Retina (tissue), 1 donor: Measurements from ENCODE around the gene SLC34A2.

Source experiments
- DNase-seq: peaks from one replicate; pipeline ENCODE4 v3.0.0-alpha.2; 2016

The SLC34A2 gene

GRCh38 chr4:25663781-25664180 lies 8.1 kb downstream of the SLC34A2 start:
- DNase-seq, result peak; percentile 59

- DNase-seq, result no peak
Measured at GRCh38 chr4:25666031-25666630, 10.5 kb downstream of the SLC34A2 start.

GRCh38 chr4:25667931-25668557 lies 12.4 kb downstream of the SLC34A2 start:
- no peak for DNase-seq

- DNase-seq, result no peak
Measured at GRCh38 chr4:25670991-25671390, 15.3 kb downstream of the SLC34A2 start.

- no peak for DNase-seq
Measured at GRCh38 chr4:25672756-25673155, 17.1 kb downstream of the SLC34A2 start.

GRCh38 chr4:25674386-25674785 lies 18.7 kb downstream of the SLC34A2 start:
- DNase-seq, result no peak

- DNase-seq, result no peak
Measured at GRCh38 chr4:25676221-25676620, 20.6 kb downstream of the SLC34A2 start.

- no peak for DNase-seq
Measured at GRCh38 chr4:25677157-25677556, 21.5 kb downstream of the SLC34A2 start.

GRCh38 chr4:25677943-25678342 lies 22.3 kb downstream of the SLC34A2 start:
- DNase-seq, result no peak

- no peak for DNase-seq
Measured at GRCh38 chr4:25687773-25688172, 32.1 kb downstream of the SLC34A2 start.

GRCh38 chr4:25694466-25694865 lies 38.8 kb downstream of the SLC34A2 start:
- DNase-seq, result no peak

- no peak for DNase-seq
Measured at GRCh38 chr4:25696409-25696808, 40.8 kb downstream of the SLC34A2 start.

- no peak for DNase-seq
Measured at GRCh38 chr4:25697516-25697915, 41.9 kb downstream of the SLC34A2 start.

GRCh38 chr4:25700661-25701060 lies 45.0 kb downstream of the SLC34A2 start:
- no peak for DNase-seq

- DNase-seq, result no peak
Measured at GRCh38 chr4:25702848-25703247, 47.2 kb downstream of the SLC34A2 start.

GRCh38 chr4:25703731-25704388 lies 48.2 kb downstream of the SLC34A2 start:
- DNase-seq, result no peak

GRCh38 chr4:25704516-25704915 lies 48.9 kb downstream of the SLC34A2 start:
- no peak for DNase-seq

- no peak for DNase-seq
Measured at GRCh38 chr4:25710637-25711036, 55.0 kb downstream of the SLC34A2 start.

- no peak for DNase-seq
Measured at GRCh38 chr4:25712611-25713010, 57.0 kb downstream of the SLC34A2 start.

GRCh38 chr4:25713812-25714211 lies 58.2 kb downstream of the SLC34A2 start:
- no peak for DNase-seq

GRCh38 chr4:25722964-25723363 lies 67.3 kb downstream of the SLC34A2 start:
- DNase-seq, result no peak

GRCh38 chr4:25723409-25723808 lies 67.8 kb downstream of the SLC34A2 start:
- DNase-seq, result no peak

GRCh38 chr4:25725870-25726269 lies 70.2 kb downstream of the SLC34A2 start:
- DNase-seq, result no peak

GRCh38 chr4:25727711-25728493 lies 72.3 kb downstream of the SLC34A2 start:
- no peak for DNase-seq
